ENCODE results near the gene EPHB1.

The EPHB1 gene

DNA sequence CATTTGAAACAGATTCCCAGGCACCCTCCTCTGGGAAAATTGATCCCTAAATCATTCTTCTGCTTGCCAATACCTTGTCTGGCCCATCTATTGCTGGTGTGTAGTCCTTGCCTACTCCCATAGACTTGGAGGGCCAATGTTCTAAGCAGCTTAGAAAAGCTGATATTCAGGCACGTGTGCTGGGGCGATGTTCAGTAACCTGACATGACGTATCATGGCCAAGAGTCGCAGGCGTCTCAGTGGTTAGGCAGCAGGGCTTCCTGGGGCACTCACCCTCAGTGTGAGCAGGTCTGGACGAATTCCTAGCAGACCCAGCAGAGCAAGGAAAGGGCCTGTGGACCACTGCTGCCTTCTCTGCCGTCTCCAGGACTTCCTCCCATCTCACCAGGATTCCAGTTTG lies 21.6 kb downstream of the EPHB1 start:
- ATAC-seq (ENCODE audit: low read depth) (no peak), DNase-seq (ENCODE audit: low spot score) (no peak)
- H3K36me3 ChIP-seq (ENCODE audit: low read depth), result no peaks in the 10 kb centered on the region

DNA sequence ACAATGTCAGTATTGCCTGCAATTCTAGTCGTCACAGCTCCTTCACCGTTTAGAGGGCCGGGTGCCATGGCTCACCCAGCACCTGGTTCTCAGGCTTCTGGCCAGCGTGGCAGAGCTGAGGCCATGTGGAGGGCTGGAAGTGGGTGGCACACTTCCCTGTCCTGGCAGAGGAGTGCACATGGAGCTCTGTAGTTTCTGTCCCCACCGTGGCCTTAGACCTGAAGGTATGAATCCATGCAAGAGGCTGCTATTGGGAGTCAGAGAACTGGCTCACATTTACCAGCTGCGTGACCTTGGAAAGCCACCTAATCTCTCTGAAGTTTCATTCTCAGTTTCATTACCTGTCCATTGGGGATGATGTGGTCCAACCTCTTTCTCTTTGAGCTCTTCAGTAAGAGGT lies 22.2 kb downstream of the EPHB1 start:
- H3K4me3 ChIP-seq (ENCODE audit: severe bottlenecking), result no peak overlapping the region
- TF ChIP-seq, protein P1, sequence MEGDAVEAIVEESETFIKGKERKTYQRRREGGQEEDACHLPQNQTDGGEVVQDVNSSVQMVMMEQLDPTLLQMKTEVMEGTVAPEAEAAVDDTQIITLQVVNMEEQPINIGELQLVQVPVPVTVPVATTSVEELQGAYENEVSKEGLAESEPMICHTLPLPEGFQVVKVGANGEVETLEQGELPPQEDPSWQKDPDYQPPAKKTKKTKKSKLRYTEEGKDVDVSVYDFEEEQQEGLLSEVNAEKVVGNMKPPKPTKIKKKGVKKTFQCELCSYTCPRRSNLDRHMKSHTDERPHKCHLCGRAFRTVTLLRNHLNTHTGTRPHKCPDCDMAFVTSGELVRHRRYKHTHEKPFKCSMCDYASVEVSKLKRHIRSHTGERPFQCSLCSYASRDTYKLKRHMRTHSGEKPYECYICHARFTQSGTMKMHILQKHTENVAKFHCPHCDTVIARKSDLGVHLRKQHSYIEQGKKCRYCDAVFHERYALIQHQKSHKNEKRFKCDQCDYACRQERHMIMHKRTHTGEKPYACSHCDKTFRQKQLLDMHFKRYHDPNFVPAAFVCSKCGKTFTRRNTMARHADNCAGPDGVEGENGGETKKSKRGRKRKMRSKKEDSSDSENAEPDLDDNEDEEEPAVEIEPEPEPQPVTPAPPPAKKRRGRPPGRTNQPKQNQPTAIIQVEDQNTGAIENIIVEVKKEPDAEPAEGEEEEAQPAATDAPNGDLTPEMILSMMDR (IDR thresholded peaks at IDR 0.05; ENCODE audit: poor library complexity, severe bottlenecking), result no peak
- no peaks in the 10 kb centered on the region for H3K9me3 ChIP-seq (ENCODE audit: severe bottlenecking)
- no peaks in the 10 kb centered on the region for H3K4me1 ChIP-seq (ENCODE audit: insufficient read depth, poor library complexity, severe bottlenecking)
- DNase-seq (ENCODE audit: low spot score) (no peak), ATAC-seq (ENCODE audit: low read depth) (no peak)
- H3K36me3 ChIP-seq (ENCODE audit: low read depth), result no peaks in the 10 kb centered on the region
- H3K27ac ChIP-seq (ENCODE audit: poor library complexity, severe bottlenecking), result no peak overlapping the region
- no peaks in the 10 kb centered on the region for H3K27me3 ChIP-seq (ENCODE audit: insufficient read depth, poor library complexity, severe bottlenecking)

More for the DNA sequence above, 21.6 kb downstream of the EPHB1 start:
- Histone ChIP-seq H3K9me3 (ENCODE audit: severe bottlenecking) (no peaks in the 10 kb centered on the region), H3K27ac (ENCODE audit: poor library complexity, severe bottlenecking) (no peak overlapping the region), H3K4me1 (ENCODE audit: insufficient read depth, poor library complexity, severe bottlenecking) (no peaks in the 10 kb centered on the region), H3K4me3 (ENCODE audit: severe bottlenecking) (no peak overlapping the region), H3K27me3 (ENCODE audit: insufficient read depth, poor library complexity, severe bottlenecking) (no peaks in the 10 kb centered on the region)
- TF ChIP-seq, protein P1 (IDR thresholded peaks at IDR 0.05; ENCODE audit: poor library complexity, severe bottlenecking), result no peak

DNA sequence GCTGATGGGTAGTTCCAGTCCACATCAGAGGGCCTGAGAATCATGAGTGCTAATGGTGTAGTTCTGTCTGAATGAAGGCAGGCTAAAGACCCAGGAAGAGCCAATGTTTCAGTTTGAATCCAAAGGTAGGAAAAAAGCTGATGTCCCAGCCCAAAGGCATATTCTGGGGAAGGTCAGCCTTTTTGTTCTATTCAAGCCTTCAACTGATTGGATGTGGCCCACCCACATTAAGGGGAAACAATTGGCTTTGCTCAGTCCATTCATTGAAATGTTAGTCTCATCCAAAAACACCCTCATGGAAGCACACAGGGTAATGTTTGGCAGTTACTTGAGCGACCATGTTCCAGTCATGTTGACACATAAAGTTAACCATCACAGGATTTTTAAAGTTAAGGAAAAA lies 25.9 kb downstream of the EPHB1 start:
- H3K36me3 ChIP-seq (ENCODE audit: low read depth), result no peaks in the 10 kb centered on the region
- TF ChIP-seq, protein P1 (IDR thresholded peaks at IDR 0.05; ENCODE audit: poor library complexity, severe bottlenecking), result no peak
- H3K4me3 ChIP-seq (ENCODE audit: severe bottlenecking), result no peak overlapping the region
- no peak overlapping the region for H3K27ac ChIP-seq (ENCODE audit: poor library complexity, severe bottlenecking)
- H3K4me1 ChIP-seq (ENCODE audit: insufficient read depth, poor library complexity, severe bottlenecking), result no peaks in the 10 kb centered on the region
- ATAC-seq (ENCODE audit: low read depth) (no peak), DNase-seq (ENCODE audit: low spot score) (no peak)
- H3K9me3 ChIP-seq (ENCODE audit: severe bottlenecking), result no peaks in the 10 kb centered on the region
- H3K27me3 ChIP-seq (ENCODE audit: insufficient read depth, poor library complexity, severe bottlenecking), result no peaks in the 10 kb centered on the region

DNA sequence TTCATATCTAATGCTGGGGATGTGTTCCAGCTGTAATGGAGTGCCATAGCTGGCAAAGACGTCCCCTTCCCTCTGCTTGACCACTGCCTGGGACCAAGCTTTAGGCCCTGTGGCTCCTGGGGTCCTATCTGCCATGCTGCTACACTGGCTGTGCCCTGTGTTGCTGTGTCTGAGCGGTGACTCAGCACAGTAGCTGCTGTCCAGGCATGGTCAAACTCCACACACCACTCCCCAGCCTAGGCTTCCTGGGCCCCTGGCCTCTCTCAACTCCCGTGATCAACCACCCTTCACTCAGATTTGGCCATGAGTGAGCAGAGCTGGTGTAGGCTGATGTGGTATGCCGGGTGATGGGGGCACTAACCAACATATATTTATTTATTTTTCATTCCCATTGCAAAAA lies 27.0 kb downstream of the EPHB1 start:
- DNase-seq (ENCODE audit: low spot score) (no peak), ATAC-seq (ENCODE audit: low read depth) (peak; percentile 36; the same call in 1 of the 3 replicates)
- H3K36me3 ChIP-seq (ENCODE audit: low read depth), result no peaks in the 10 kb centered on the region
- TF ChIP-seq, protein P1 (IDR thresholded peaks at IDR 0.05; ENCODE audit: poor library complexity, severe bottlenecking), result no peak
- H3K9me3 ChIP-seq (ENCODE audit: severe bottlenecking), result no peaks in the 10 kb centered on the region
- no peaks in the 10 kb centered on the region for H3K27me3 ChIP-seq (ENCODE audit: insufficient read depth, poor library complexity, severe bottlenecking)
- no peak overlapping the region for H3K4me3 ChIP-seq (ENCODE audit: severe bottlenecking)
- no peaks in the 10 kb centered on the region for H3K4me1 ChIP-seq (ENCODE audit: insufficient read depth, poor library complexity, severe bottlenecking)
- H3K27ac ChIP-seq (ENCODE audit: poor library complexity, severe bottlenecking), result no peak overlapping the region

DNA sequence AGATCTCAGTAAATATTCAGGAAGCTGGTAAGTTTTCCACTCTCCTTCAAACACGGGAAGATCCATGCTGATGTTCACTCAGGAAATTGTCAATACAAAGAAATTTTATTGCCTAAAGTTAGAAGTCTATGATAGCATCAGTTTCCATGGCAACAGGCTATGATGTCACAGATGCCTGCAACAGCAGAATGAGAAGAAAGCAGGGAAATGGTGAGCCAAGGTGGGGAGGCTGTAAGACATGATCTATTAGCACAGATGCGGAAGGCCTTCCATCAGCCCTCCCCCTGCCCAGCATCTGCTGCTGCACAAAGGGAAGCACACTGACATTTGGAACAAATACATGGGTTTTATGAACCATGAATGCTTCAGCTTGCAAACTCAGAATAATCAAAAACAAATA lies 28.6 kb downstream of the EPHB1 start:
- no peaks in the 10 kb centered on the region for H3K27me3 ChIP-seq (ENCODE audit: insufficient read depth, poor library complexity, severe bottlenecking)
- no peaks in the 10 kb centered on the region for H3K9me3 ChIP-seq (ENCODE audit: severe bottlenecking)
- no peaks in the 10 kb centered on the region for H3K4me1 ChIP-seq (ENCODE audit: insufficient read depth, poor library complexity, severe bottlenecking)
- DNase-seq (ENCODE audit: low spot score) (no peak), ATAC-seq (ENCODE audit: low read depth) (no peak)
- no peak overlapping the region for H3K4me3 ChIP-seq (ENCODE audit: severe bottlenecking)
- no peak overlapping the region for H3K27ac ChIP-seq (ENCODE audit: poor library complexity, severe bottlenecking)
- no peaks in the 10 kb centered on the region for H3K36me3 ChIP-seq (ENCODE audit: low read depth)
- TF ChIP-seq, protein P1 (IDR thresholded peaks at IDR 0.05; ENCODE audit: poor library complexity, severe bottlenecking), result no peak
